ENCODE measurements around the gene SMYD2. TPM values are rescaled to one million over a fixed set of nuclear protein-coding genes. Genes with fewer than 3 reads are reported as not detected.

The SMYD2 gene
- total RNA-seq, 1 donor from 2014 or later: 63.2 TPM

DNA sequence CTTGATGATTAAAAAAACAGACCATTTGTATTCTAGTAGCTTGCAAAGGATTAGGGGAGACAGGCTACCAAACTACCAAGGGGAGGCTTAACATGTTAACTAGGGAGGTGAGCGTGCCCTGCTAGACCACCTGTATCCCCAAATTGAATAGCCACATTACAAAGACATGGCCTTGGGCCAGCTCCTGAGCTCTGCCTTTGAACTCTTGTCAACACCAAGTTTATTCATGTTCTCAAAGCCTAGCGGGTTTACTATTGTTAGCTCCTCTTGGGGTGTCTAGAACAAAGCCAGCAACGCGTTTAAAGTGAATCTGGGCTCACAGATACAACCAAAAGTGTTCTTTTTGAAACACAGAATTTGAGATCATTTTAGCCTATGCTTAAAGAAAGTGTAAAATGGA lies 36.3 kb downstream of the SMYD2 start:
- Histone ChIP-seq H3K27ac (ENCODE audit: low read depth, low read length) (peak overlapping the region; percentile 46), H3K9ac (ENCODE audit: low read depth in 1 of 3, low read length in 3 of 3) (no peak overlapping the region), H3K4me3 (ENCODE audit: low read length in 3 of 3) (no peak overlapping the region), H3K9me3 (ENCODE audit: control insufficient read depth in 3 of 3, low read length in 3 of 3) (no peaks in the 10 kb centered on the region), H3K4me1 (ENCODE audit: control insufficient read depth in 3 of 3, insufficient read depth in 3 of 3, low read length in 3 of 3) (peaks cover 19 to 23% (median 21%) of the 10 kb centered on the region in 3 donors), H3K27me3 (ENCODE audit: control insufficient read depth in 3 of 3, insufficient read depth in 3 of 3, low read length in 3 of 3) (no peaks in the 10 kb centered on the region), H3K36me3 (ENCODE audit: control insufficient read depth in 3 of 3, insufficient read depth in 3 of 3, low read length in 3 of 3) (peaks cover 7 to 19% (median 9%) of the 10 kb centered on the region in 3 donors)

DNA sequence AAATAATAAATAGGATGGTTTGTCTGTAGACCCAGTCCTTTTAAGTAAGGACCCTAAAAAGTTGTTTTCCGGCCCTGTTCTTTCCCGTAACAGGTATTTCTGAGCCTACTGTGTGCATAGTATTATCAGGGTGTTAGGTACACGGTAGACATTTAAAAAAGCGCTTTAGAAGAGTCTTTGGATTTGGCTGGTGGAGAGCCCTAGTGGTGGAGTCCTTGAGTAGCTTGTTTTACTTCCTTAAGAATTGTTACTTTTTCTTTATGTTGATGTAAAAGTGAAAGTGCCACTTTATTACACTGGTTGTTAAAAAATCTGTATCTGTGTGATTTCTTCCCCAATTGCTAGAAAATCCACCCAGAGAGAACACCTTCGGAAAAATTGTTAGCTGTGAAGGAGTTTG lies 36.8 kb downstream of the SMYD2 start:
- Histone ChIP-seq H3K4me3 (ENCODE audit: low read length in 3 of 3) (no peak overlapping the region), H3K9me3 (ENCODE audit: control insufficient read depth in 3 of 3, low read length in 3 of 3) (no peaks in the 10 kb centered on the region), H3K27ac (ENCODE audit: low read depth, low read length) (peak overlapping the region; percentile 46), H3K4me1 (ENCODE audit: control insufficient read depth in 3 of 3, insufficient read depth in 3 of 3, low read length in 3 of 3) (peaks cover 14 to 18% (median 16%) of the 10 kb centered on the region in 3 donors), H3K9ac (ENCODE audit: low read depth in 1 of 3, low read length in 3 of 3) (no peak overlapping the region), H3K36me3 (ENCODE audit: control insufficient read depth in 3 of 3, insufficient read depth in 3 of 3, low read length in 3 of 3) (peaks cover 7 to 19% (median 9%) of the 10 kb centered on the region in 3 donors), H3K27me3 (ENCODE audit: control insufficient read depth in 3 of 3, insufficient read depth in 3 of 3, low read length in 3 of 3) (no peaks in the 10 kb centered on the region)

DNA sequence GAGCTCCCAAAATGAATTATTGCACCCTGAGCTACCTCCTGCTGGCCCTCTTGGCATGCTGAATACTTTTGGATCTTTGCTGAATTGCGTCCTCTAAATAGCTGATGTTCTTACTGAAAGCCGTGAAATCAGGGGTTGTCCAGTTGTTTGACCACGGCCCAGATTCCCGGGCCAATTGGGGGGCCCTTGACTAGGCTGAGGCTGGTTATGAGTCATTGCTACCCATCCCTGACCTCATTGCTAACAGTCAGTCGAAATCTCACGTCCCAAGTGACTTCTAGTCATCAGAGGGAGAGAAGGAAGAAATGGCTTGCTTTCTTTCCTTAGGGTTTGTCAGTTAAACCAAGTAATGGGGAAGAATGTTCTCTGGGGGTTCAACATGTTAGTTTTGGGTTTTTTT lies 37.4 kb downstream of the SMYD2 start:
- Histone ChIP-seq H3K27ac (ENCODE audit: low read depth, low read length) (peak overlapping the region; percentile 46), H3K36me3 (ENCODE audit: control insufficient read depth in 3 of 3, insufficient read depth in 3 of 3, low read length in 3 of 3) (peaks cover 7 to 19% (median 9%) of the 10 kb centered on the region in 3 donors), H3K4me3 (ENCODE audit: low read length in 3 of 3) (no peak overlapping the region), H3K27me3 (ENCODE audit: control insufficient read depth in 3 of 3, insufficient read depth in 3 of 3, low read length in 3 of 3) (no peaks in the 10 kb centered on the region), H3K9ac (ENCODE audit: low read depth in 1 of 3, low read length in 3 of 3) (no peak overlapping the region), H3K9me3 (ENCODE audit: control insufficient read depth in 3 of 3, low read length in 3 of 3) (no peaks in the 10 kb centered on the region), H3K4me1 (ENCODE audit: control insufficient read depth in 3 of 3, insufficient read depth in 3 of 3, low read length in 3 of 3) (peaks cover 8 to 16% (median 11%) of the 10 kb centered on the region in 3 donors)

DNA sequence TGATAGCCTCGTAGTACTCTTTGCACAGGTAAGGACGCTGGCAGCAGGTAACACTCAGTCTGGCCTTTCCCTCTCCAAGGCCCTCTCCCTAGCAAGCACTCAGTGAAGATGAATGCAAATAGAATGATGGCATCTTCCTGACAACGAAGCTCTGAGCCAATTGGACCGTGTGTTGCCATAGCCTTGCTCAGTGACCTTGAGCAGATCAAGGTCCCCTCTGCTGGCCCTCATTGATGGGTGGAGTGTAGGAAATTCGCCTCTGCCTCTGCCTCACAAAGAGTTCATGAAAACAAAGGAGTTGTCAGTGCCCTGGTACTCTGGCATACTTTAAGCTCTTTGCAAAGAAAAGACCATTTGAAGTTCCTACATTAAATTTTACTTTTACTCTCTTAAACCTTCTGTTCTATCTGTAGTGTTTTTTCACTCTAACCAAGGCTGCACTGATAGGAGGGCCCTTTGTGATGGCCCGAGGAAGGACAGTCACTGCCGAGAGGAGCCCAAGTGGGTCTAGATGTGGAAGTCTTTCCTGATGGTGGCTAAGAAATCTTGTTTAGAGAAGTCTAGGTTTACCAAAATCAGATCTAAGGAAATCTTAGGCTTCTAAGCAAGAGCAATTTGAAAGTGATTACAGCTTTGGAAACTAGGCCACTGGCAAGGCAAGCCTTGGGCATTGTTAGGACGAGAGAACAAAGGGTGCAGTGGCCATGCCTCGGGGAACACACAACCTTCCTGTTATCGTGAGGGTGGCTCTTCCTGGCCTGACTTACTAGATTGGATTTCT lies 38.2 kb downstream of the SMYD2 start:
- Histone ChIP-seq H3K27me3 (ENCODE audit: control insufficient read depth in 3 of 3, insufficient read depth in 3 of 3, low read length in 3 of 3) (no peaks in the 10 kb centered on the region), H3K27ac (ENCODE audit: low read depth, low read length) (peak overlapping the region; percentile 46), H3K9ac (ENCODE audit: low read depth in 1 of 3, low read length in 3 of 3) (no peak overlapping the region), H3K36me3 (ENCODE audit: control insufficient read depth in 3 of 3, insufficient read depth in 3 of 3, low read length in 3 of 3) (peaks cover 7 to 19% (median 9%) of the 10 kb centered on the region in 3 donors), H3K4me3 (ENCODE audit: low read length in 3 of 3) (no peak overlapping the region), H3K4me1 (ENCODE audit: control insufficient read depth in 3 of 3, insufficient read depth in 3 of 3, low read length in 3 of 3) (peaks cover 8 to 16% (median 11%) of the 10 kb centered on the region in 3 donors), H3K9me3 (ENCODE audit: control insufficient read depth in 3 of 3, low read length in 3 of 3) (no peaks in the 10 kb centered on the region)

DNA sequence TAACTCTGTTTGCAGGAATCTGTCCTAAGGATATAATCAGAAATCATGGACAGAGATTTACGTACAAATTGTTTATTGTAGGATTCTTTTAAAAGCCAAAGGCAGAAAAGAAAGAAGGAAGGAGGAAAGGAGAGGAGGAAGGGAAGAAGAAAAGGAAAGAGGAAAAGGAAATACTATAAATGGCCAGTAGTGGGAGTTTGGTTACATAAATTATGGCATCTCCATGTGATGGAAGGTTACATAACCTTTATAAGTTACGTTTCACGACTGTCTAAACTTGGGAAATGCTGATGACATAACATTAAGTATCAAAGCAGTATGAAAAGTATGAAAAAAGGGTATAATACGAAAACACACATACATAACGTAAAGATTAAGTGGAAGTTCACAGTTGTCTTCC lies 39.0 kb downstream of the SMYD2 start:
- Histone ChIP-seq H3K27ac (ENCODE audit: low read depth, low read length) (no peak overlapping the region), H3K4me1 (ENCODE audit: control insufficient read depth in 3 of 3, insufficient read depth in 3 of 3, low read length in 3 of 3) (peaks cover 8 to 16% (median 11%) of the 10 kb centered on the region in 3 donors), H3K9me3 (ENCODE audit: control insufficient read depth in 3 of 3, low read length in 3 of 3) (no peaks in the 10 kb centered on the region), H3K4me3 (ENCODE audit: low read length in 3 of 3) (no peak overlapping the region), H3K27me3 (ENCODE audit: control insufficient read depth in 3 of 3, insufficient read depth in 3 of 3, low read length in 3 of 3) (no peaks in the 10 kb centered on the region), H3K36me3 (ENCODE audit: control insufficient read depth in 3 of 3, insufficient read depth in 3 of 3, low read length in 3 of 3) (peaks cover 7 to 17% (median 9%) of the 10 kb centered on the region in 3 donors), H3K9ac (ENCODE audit: low read depth in 1 of 3, low read length in 3 of 3) (no peak overlapping the region)

DNA sequence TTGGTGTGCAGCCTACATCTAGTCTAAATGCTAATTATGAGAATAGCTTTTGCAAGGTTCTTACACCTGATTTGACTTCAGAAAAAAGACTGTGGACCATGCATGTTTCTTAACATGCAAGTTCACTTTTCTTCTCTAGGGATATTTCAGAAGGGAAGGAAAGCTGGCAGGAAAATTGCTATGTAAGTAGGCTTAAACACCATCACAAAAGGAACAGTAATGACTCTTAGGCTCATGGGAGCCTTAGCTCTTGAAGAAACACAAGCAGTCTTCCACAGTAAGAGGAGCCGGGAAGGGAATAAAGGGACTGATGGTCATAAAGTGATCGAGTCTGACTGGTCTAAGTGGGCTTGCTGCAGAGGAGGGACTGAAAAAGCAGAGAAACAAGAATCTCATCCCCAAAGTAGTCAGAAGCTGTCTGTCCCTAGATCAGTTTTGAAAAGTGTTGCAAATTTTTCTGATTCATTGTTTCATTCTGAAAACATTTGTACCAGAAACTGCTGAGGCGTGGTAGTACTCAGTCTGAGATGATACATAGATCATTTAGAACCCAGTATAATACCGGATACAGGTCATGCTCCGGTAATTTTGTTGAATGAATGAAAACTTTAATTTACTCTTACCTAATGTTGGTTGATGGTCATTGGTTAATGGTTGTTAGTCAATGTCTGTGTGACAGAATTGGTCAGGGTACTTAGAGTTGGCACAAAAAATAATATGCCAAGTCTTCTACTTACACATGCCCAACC lies 40.9 kb downstream of the SMYD2 start:
- Histone ChIP-seq H3K4me3 (ENCODE audit: low read length in 3 of 3) (no peak overlapping the region), H3K9me3 (ENCODE audit: control insufficient read depth in 3 of 3, low read length in 3 of 3) (no peaks in the 10 kb centered on the region), H3K27me3 (ENCODE audit: control insufficient read depth in 3 of 3, insufficient read depth in 3 of 3, low read length in 3 of 3) (no peaks in the 10 kb centered on the region), H3K9ac (ENCODE audit: low read depth in 1 of 3, low read length in 3 of 3) (no peak overlapping the region), H3K36me3 (ENCODE audit: control insufficient read depth in 3 of 3, insufficient read depth in 3 of 3, low read length in 3 of 3) (peaks cover 13 to 21% (median 17%) of the 10 kb centered on the region in 3 donors), H3K27ac (ENCODE audit: low read depth, low read length) (no peak overlapping the region), H3K4me1 (ENCODE audit: control insufficient read depth in 3 of 3, insufficient read depth in 3 of 3, low read length in 3 of 3) (peaks cover 4 to 8% (median 7%) of the 10 kb centered on the region in 3 donors)

DNA sequence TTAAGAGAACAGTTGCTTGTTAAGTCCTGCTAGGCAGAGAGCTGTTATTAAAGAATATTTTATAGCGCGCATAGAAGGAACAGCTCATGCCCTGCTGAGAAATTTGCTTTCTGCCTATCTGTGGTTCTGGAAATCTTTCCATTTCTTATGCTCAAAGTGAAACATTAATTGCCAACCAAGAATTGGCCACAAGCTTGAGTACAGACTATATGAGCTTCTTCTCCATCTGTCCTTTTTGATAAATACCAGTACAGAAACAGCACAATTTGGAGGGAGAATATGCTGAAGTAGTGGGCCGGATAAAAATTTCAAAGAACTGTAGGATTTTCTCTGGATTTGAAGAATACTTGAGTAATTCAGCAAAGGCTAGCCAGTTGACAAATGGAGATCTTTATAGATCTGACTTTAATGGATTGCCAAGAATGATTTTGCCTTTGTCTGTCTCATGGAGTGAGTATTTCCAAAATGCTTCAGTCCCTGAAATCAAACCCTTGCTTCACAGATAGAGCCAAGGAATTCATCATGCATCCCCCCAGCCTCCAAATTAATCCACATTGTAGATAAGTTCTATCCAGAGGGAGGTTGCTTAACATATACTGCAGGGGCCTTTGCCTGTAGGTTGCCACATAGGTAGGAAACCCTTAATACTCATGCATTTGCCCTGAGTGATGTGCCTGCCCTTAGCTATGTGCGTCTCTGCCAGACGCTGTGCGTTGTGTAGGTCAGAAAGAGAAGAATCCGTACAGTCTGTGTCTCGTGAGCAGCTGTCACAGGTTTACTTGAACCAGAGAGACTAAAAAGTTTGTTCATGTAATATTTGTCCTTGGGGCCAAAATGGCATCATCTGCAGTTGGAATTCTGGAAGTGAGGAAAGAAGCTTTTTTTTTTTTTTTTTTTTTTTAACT lies 44.2 kb downstream of the SMYD2 start:
- H3K4me3 ChIP-seq (ENCODE audit: low read length in 3 of 3): no peak overlapping the region
- no peak overlapping the region for H3K27ac ChIP-seq (ENCODE audit: low read depth, low read length)
- no peaks in the 10 kb centered on the region for H3K27me3 ChIP-seq (ENCODE audit: control insufficient read depth in 3 of 3, insufficient read depth in 3 of 3, low read length in 3 of 3)
- H3K9ac ChIP-seq (ENCODE audit: low read depth in 1 of 3, low read length in 3 of 3): no peak overlapping the region
- no peaks in the 10 kb centered on the region for H3K9me3 ChIP-seq (ENCODE audit: control insufficient read depth in 3 of 3, low read length in 3 of 3)
- H3K4me1 ChIP-seq (ENCODE audit: control insufficient read depth in 3 of 3, insufficient read depth in 3 of 3, low read length in 3 of 3): peaks cover 2 to 7% (median 7%) of the 10 kb centered on the region in 3 donors
- peaks cover 13 to 27% (median 15%) of the 10 kb centered on the region in 3 donors for H3K36me3 ChIP-seq (ENCODE audit: control insufficient read depth in 3 of 3, insufficient read depth in 3 of 3, low read length in 3 of 3)

DNA sequence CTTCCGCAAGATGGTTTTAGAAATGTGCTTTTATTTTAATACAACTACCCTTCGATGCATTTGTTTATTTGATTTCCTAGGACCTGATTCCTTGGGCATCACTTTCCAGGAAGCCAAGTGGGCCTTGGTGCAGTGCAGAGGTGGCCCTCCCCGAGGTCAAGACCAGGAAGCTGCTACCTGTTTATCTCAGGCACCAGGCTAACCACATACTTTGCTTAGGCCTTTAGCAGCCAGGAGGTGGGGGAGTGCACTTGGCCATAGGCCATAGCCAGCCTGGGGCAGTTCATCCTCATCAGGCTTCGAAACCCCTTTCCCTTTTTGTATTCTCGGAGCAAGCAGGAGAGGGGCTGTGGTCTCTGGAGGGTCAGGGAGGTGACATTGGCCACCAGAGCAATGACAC lies 45.4 kb downstream of the SMYD2 start:
- Histone ChIP-seq H3K9ac (ENCODE audit: low read depth in 1 of 3, low read length in 3 of 3) (no peak overlapping the region), H3K4me1 (ENCODE audit: control insufficient read depth in 3 of 3, insufficient read depth in 3 of 3, low read length in 3 of 3) (peaks cover 2 to 10% (median 7%) of the 10 kb centered on the region in 3 donors), H3K27me3 (ENCODE audit: control insufficient read depth in 3 of 3, insufficient read depth in 3 of 3, low read length in 3 of 3) (no peaks in the 10 kb centered on the region), H3K36me3 (ENCODE audit: control insufficient read depth in 3 of 3, insufficient read depth in 3 of 3, low read length in 3 of 3) (peaks cover 10 to 27% (median 14%) of the 10 kb centered on the region in 3 donors), H3K4me3 (ENCODE audit: low read length in 3 of 3) (no peak overlapping the region), H3K27ac (ENCODE audit: low read depth, low read length) (no peak overlapping the region), H3K9me3 (ENCODE audit: control insufficient read depth in 3 of 3, low read length in 3 of 3) (no peaks in the 10 kb centered on the region)

DNA sequence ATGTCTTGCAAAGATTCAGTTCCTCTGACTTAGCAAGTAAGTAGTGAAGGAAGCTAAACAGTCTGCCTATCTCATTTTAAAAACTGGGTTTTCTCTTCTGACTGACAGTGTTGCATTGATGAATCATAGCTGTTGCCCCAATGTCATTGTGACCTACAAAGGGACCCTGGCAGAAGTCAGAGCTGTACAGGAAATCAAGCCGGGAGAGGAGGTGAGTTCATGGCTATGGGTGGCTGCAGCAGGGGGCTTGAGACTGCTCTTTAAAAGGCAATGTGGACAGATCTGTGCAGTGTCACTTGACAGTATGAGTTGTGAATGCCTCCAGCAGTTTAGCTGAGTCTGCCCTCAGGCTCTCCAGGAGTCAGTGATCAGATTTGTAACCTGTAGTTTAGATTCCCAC lies 46.6 kb downstream of the SMYD2 start:
- H3K9me3 ChIP-seq (ENCODE audit: control insufficient read depth in 3 of 3, low read length in 3 of 3): no peaks in the 10 kb centered on the region
- peaks cover 6 to 27% (median 8%) of the 10 kb centered on the region in 3 donors for H3K36me3 ChIP-seq (ENCODE audit: control insufficient read depth in 3 of 3, insufficient read depth in 3 of 3, low read length in 3 of 3)
- no peak overlapping the region for H3K4me3 ChIP-seq (ENCODE audit: low read length in 3 of 3)
- H3K27me3 ChIP-seq (ENCODE audit: control insufficient read depth in 3 of 3, insufficient read depth in 3 of 3, low read length in 3 of 3): no peaks in the 10 kb centered on the region
- peaks cover 2 to 10% (median 7%) of the 10 kb centered on the region in 3 donors for H3K4me1 ChIP-seq (ENCODE audit: control insufficient read depth in 3 of 3, insufficient read depth in 3 of 3, low read length in 3 of 3)
- no peak overlapping the region for H3K27ac ChIP-seq (ENCODE audit: low read depth, low read length)
- H3K9ac ChIP-seq (ENCODE audit: low read depth in 1 of 3, low read length in 3 of 3): no peak overlapping the region

Measured in skeletal muscle tissue (tissue), 4 donors.